ENCODE results near the gene SLC38A10.
A peak's percentile ranks its signal among the peaks of the same experiment; 100 is the strongest.

SLC38A10 gene

GRCh38 chr17:81237591-81238489, 57.3 kb downstream of the SLC38A10 start:
- peaks cover 25% of the 10 kb centered on the region for H3K4me1 Mint-ChIP-seq (ENCODE audit: low read depth)
- no peak overlapping the region for H3K27ac Mint-ChIP-seq
- H3K9me3 Mint-ChIP-seq, result no peaks in the 10 kb centered on the region

GRCh38 chr17:81236784-81237183, 58.3 kb downstream of the SLC38A10 start:
- no peak overlapping the region for H3K4me3 Mint-ChIP-seq
- H3K4me1 Mint-ChIP-seq (ENCODE audit: low read depth), result peaks cover 22% of the 10 kb centered on the region
- no peak overlapping the region for H3K27ac Mint-ChIP-seq
- no peaks in the 10 kb centered on the region for H3K9me3 Mint-ChIP-seq
- peaks cover 12% of the 10 kb centered on the region for H3K36me3 Mint-ChIP-seq (ENCODE audit: low read depth)
- no peaks in the 10 kb centered on the region for H3K27me3 Mint-ChIP-seq (ENCODE audit: low read depth)

More at GRCh38 chr17:81237591-81238489, 57.3 kb downstream of the SLC38A10 start:
- H3K4me3 Mint-ChIP-seq, result peak overlapping the region; percentile 71
- no peaks in the 10 kb centered on the region for H3K27me3 Mint-ChIP-seq (ENCODE audit: low read depth)
- peaks cover 15% of the 10 kb centered on the region for H3K36me3 Mint-ChIP-seq (ENCODE audit: low read depth)

DNA sequence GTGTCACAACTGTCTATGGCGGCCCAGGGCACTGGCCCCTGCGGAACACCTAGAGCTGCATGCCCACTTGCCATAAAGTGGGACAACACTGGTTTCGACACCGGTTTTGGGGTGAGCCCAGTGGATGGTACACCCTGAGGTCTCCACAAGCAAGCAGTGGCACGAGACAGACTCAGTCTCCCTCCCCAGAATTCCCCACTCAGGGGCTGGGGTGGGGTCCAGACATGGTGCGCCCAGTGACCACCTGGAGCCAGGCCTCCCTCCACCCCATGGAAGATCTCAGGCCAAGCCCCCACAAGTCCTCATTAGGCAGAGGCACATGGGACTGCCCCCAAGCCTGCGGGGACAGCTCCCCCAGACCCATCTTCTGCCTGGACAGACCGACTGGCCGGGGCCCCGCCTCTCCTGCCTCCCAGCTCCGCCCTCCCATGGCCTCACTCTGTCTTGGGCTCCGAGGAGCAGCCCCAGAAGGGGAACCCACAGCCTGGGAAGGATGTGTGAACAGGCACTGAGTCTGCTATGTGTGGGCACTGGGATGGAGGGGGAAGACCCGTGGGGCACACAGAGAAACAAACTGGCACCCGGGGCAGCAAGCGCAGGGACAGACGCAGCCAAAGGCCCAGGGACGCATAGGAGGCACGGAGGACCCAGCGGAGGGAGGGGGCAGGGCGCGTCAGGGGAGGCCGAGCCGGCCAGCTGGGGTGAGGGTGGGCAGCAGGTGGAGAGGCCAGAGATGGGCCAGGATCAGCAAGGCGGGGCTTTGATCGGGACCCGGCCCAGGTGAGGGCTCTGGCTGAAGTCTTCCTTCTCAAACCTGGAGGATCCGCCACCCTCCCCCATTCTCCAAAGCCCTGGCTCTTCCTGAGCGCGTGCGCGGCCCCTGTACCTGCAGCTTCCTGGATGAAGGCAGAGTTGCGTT, 59.0 kb downstream of the SLC38A10 start:
- Mint-ChIP-seq H3K27me3 (ENCODE audit: low read depth) (no peaks in the 10 kb centered on the region), H3K9me3 (no peaks in the 10 kb centered on the region), H3K4me1 (ENCODE audit: low read depth) (peaks cover 22% of the 10 kb centered on the region), H3K27ac (no peak overlapping the region), H3K4me3 (no peak overlapping the region), H3K36me3 (ENCODE audit: low read depth) (peaks cover 9% of the 10 kb centered on the region)

GRCh38 chr17:81234940-81235821, 59.9 kb downstream of the SLC38A10 start:
- no peak overlapping the region for H3K27ac Mint-ChIP-seq
- H3K9me3 Mint-ChIP-seq, result no peaks in the 10 kb centered on the region
- no peak overlapping the region for H3K4me3 Mint-ChIP-seq
- H3K4me1 Mint-ChIP-seq (ENCODE audit: low read depth), result peaks cover 15% of the 10 kb centered on the region
- H3K27me3 Mint-ChIP-seq (ENCODE audit: low read depth), result no peaks in the 10 kb centered on the region
- peaks cover 9% of the 10 kb centered on the region for H3K36me3 Mint-ChIP-seq (ENCODE audit: low read depth)

DNA sequence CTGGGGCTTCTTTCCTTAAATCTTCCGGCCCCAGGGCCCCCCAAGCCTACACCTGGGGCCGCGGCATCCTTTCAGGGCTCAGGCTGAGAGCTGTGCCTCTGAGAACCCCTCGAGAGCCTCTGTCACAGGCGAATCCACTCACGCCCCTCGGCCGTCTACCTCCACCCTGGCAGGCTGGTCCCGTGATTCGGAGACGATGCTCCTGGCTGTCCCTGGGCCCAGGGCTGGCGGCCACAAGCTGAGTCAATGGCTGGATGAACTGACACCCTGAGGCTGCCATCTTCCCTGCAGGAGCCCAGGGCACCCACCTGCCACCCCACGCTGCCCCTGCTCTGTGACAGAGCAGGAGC, 60.6 kb downstream of the SLC38A10 start:
- peaks cover 12% of the 10 kb centered on the region for H3K36me3 Mint-ChIP-seq (ENCODE audit: low read depth)
- no peak overlapping the region for H3K27ac Mint-ChIP-seq
- no peak overlapping the region for H3K4me3 Mint-ChIP-seq
- H3K4me1 Mint-ChIP-seq (ENCODE audit: low read depth), result peaks cover 14% of the 10 kb centered on the region
- H3K27me3 Mint-ChIP-seq (ENCODE audit: low read depth), result no peaks in the 10 kb centered on the region
- no peaks in the 10 kb centered on the region for H3K9me3 Mint-ChIP-seq

DNA sequence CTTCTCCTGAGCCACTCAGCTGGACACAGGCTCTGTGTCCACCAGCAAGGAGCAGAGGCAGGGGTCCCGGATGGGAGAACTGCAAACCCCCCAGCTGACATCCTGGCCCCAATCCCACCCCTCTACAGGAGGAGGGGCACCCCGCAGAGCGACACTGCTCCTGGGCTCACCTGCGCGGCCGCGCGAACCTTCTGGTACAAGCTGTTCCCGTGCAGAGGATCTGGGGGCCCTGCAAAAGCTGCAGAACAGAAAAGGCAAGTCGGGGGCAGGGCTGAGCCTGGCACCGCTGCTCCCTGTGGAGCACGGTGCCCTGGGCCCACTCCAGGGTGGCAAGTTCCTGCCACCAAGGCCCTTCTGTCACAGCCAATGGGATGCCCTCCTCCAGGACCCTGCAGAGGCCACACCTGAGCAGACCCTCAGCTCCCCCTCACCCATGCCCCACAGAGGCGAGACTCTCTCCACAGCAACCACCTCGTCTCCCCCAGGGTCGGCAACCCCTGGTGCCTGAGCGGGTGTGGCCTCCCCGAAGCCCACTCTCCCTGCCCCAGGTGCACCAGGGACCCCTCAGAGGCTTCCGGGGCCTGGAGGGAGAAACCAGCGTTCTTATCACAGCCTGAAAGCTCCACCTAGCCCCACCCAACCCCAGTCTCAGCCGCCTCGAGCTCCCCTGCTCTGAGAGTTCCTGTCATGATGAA, 61.1 kb downstream of the SLC38A10 start:
- Mint-ChIP-seq H3K36me3 (ENCODE audit: low read depth) (peaks cover 12% of the 10 kb centered on the region), H3K27ac (no peak overlapping the region), H3K9me3 (no peaks in the 10 kb centered on the region), H3K4me1 (ENCODE audit: low read depth) (peaks cover 14% of the 10 kb centered on the region), H3K27me3 (ENCODE audit: low read depth) (no peaks in the 10 kb centered on the region), H3K4me3 (no peak overlapping the region)

GRCh38 chr17:81233316-81233715, 61.8 kb downstream of the SLC38A10 start:
- H3K9me3 Mint-ChIP-seq, result no peaks in the 10 kb centered on the region
- peaks cover 14% of the 10 kb centered on the region for H3K4me1 Mint-ChIP-seq (ENCODE audit: low read depth)
- no peak overlapping the region for H3K4me3 Mint-ChIP-seq
- peaks cover 12% of the 10 kb centered on the region for H3K36me3 Mint-ChIP-seq (ENCODE audit: low read depth)
- no peaks in the 10 kb centered on the region for H3K27me3 Mint-ChIP-seq (ENCODE audit: low read depth)
- no peak overlapping the region for H3K27ac Mint-ChIP-seq

GRCh38 chr17:81232616-81233241, 62.4 kb downstream of the SLC38A10 start:
- Mint-ChIP-seq H3K4me1 (ENCODE audit: low read depth) (peaks cover 11% of the 10 kb centered on the region), H3K27me3 (ENCODE audit: low read depth) (no peaks in the 10 kb centered on the region)

DNA sequence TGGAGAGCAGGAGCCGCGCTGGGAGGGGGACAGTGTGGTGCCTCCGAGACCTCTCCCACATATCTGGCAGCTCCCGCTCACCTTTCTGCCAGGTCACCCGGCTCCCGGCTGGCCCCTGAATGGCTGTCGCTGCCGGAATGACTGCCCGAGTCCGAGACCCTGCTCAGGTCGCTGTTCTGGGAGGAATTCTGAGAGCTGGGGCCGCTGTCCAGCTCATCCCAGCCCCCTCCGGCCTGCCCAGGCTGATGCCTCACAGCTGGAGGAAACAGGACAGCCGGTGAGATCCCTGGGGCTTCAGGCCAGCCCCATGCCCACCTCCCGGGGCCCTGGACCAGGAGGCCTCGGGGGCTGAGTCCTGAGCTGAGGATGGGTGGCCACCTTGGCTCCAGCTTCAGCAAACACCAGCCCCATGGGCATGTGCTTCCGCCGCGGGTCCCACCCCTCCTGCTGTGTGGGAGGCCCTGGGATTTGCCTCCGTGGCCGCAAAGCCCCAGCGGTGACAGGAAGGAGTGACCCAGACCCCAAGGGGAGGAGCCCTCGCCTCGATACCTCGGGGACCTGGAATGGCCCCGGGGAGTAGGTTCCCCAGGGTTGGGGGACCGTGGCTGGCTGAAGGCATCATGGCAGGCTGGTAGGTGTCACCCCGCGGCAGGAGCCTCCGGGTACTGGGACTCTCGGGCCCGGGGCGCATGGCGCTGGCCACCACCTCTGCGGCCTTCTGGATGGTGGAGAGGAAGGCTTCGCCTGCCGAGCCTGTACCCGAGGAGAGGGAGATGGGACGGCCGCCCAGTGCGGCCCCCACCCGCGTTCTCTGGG, 63.1 kb downstream of the SLC38A10 start:
- H3K27ac Mint-ChIP-seq, result no peak overlapping the region
- H3K4me1 Mint-ChIP-seq (ENCODE audit: low read depth), result peaks cover 7% of the 10 kb centered on the region
- H3K4me3 Mint-ChIP-seq, result no peak overlapping the region
- no peaks in the 10 kb centered on the region for H3K27me3 Mint-ChIP-seq (ENCODE audit: low read depth)
- no peaks in the 10 kb centered on the region for H3K9me3 Mint-ChIP-seq
- H3K36me3 Mint-ChIP-seq (ENCODE audit: low read depth), result peaks cover 15% of the 10 kb centered on the region

More at GRCh38 chr17:81232616-81233241, 62.4 kb downstream of the SLC38A10 start:
- Mint-ChIP-seq H3K36me3 (ENCODE audit: low read depth) (peaks cover 12% of the 10 kb centered on the region), H3K27ac (no peak overlapping the region), H3K4me3 (no peak overlapping the region), H3K9me3 (no peaks in the 10 kb centered on the region)

DNA sequence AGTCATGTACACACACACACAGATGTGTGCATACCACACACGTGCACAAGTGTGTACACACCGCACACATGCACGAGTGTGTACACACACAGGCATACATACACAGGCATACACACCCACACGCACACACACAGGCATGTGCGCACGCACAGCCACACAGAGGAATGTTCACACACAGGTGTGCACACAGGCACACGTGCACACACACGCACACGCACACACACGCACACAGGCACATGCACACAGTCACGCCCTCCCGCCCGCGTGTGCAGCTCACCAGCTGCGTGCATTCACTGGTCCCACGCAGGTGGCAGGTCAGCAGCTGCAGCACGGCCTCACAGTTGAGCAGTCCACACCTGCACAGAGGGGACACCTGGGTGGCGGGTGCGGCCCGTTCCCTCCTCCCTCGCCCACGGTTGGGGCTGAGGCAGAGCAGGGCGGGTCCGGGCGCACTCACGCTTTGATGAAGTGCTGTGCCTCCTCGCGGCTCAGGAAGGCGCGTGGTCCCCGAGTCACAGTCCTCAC, 63.9 kb downstream of the SLC38A10 start:
- Mint-ChIP-seq H3K27ac (no peak overlapping the region), H3K9me3 (no peaks in the 10 kb centered on the region), H3K36me3 (ENCODE audit: low read depth) (peaks cover 15% of the 10 kb centered on the region), H3K27me3 (ENCODE audit: low read depth) (peaks cover under 1% of the 10 kb centered on the region), H3K4me3 (no peak overlapping the region), H3K4me1 (ENCODE audit: low read depth) (peaks cover 7% of the 10 kb centered on the region)

DNA sequence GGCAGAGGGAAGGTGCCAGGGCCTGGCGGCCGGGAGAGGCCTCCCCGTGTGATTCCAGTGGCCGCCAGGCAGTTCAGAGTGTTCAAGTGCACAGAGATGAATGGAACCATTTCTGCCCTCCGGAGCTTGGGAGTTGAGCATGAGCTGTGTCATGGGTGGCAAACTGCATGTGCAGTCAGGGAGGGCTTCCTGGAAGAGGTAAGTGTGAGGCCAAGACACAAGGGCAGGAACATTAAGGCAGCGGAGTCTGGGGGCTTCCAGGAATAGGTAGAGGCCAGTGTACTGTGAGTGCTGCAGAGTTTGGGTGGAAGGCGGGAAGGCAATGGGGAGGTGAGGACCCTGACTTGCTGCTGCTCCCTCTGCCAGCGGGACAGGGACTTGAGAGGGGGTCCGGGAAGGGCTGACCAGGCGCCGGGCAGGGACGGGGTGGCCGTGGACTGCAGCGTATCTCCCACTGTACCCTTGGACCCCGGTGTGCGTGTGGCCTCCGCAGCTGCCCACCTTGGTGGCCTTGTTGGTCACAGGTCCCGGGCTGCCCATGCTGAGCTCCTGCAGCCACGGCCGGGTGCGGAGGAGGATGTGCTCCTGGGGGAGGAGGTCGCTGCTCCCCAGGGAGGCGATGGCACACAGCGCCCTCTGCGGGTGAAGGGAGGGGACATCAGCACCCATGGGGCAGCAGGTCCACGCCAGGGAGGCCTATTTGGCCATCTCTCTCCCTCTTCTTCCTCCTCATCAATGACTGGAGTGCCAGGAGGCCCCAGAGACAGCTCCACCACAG, 64.9 kb downstream of the SLC38A10 start:
- Mint-ChIP-seq H3K27ac (no peak overlapping the region), H3K4me1 (ENCODE audit: low read depth) (peaks cover 7% of the 10 kb centered on the region), H3K36me3 (ENCODE audit: low read depth) (peaks cover 15% of the 10 kb centered on the region), H3K9me3 (no peaks in the 10 kb centered on the region), H3K27me3 (ENCODE audit: low read depth) (peaks cover 4% of the 10 kb centered on the region), H3K4me3 (no peak overlapping the region)

DNA sequence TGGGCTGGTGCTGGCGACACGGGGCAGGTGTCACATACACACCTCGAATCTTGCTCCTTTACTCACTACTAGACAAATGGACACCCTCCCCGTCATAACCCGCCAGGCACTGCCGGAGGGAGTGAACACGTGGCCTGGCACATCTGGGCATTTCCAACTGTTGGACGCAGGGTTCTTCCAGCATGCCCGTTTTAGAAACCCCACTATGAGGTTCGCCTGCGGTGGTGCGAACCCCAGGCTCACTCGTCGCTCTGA, 65.5 kb downstream of the SLC38A10 start:
- Mint-ChIP-seq H3K4me3 (no peak overlapping the region), H3K27ac (no peak overlapping the region), H3K4me1 (ENCODE audit: low read depth) (peaks cover 3% of the 10 kb centered on the region), H3K36me3 (ENCODE audit: low read depth) (peaks cover 13% of the 10 kb centered on the region), H3K27me3 (ENCODE audit: low read depth) (peaks cover 4% of the 10 kb centered on the region), H3K9me3 (no peaks in the 10 kb centered on the region)

All from T-helper 1 cell treated with Interleukin-12 subunit alpha and Interleukin-12 subunit beta and Interleukin-4 antibody, amounts not matched to agents 30 μg/mL and 1 μg/mL, for 36 hours (primary cell).